Erythroblast (primary cell): Measurements from ENCODE around the gene LY86.

ENCODE experiments used
- DNase-seq, 2 experiments: peaks; one replicate each; lab custom pipeline; 2025; lab: John Stamatoyannopoulos, UW
- GATA1 ChIP-seq: IDR thresholded peaks from 2 replicates; pipeline ENCODE4 v1.6.1; 2011; ENCODE audit warnings: low read depth, mild to moderate bottlenecking, control low read depth, low read length, moderate library complexity
- POLR2A ChIP-seq: IDR thresholded peaks from 2 replicates; pipeline ENCODE4 v1.6.1; 2011; ENCODE audit warnings: mild to moderate bottlenecking, low read length

The LY86 gene

DNA sequence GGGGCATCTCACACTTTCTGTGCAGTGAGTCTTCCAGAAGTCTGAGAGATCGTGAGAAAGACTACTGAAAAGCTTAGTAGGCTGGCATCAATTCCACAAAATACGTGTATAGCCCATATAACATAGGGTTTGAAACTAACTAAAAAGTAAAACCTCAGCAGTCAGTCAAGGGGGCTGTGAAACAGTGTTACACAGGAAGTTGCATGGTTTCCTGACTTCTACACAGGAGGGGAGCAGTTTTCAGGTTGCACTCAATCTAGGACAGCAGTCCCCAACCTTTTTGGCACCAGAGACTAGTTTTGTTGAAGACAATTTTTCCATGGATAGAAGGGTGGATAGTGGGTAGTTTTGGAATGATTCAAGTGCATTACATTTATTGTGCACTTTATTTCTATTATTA is 4.7 kb upstream of the LY86 start:
- peak in 1 of 2 experiments; percentile 5 for DNase-seq
- TF ChIP-seq GATA1, result no peak

DNA sequence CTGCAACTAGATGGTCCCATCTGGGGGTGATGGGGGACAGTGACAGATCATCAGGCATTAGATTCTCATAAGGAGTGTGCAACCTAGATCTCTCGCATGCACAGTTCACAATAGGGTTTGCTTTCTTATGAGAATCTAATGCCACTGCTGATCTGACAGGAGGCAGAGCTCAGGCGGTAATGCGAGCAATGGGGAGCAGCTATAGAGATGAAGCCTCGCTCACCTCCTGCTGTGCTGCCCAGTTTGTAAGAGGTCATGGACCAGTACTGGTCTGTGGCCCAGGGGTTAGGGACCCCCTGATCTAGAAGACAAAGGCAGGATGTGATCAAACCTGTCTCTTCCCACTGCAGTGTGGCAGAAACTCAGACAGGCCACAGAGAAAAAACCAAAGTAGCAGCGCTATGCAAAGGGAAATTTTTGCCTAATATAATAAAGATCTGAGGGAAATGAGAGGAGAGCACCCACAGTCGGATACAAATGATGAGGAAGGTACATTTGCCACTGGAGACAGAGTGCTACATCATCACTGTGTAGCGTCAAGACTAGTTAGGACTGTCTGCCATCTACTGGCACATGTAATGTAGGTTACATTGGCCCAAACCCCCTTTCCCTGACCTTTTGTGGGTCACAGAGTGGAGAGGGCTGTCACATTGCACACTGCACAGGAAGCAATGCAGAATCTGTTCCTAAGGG is 4.1 kb upstream of the LY86 start:
- no peak for DNase-seq
- TF ChIP-seq GATA1, result no peak
- no peak for TF ChIP-seq POLR2A

DNA sequence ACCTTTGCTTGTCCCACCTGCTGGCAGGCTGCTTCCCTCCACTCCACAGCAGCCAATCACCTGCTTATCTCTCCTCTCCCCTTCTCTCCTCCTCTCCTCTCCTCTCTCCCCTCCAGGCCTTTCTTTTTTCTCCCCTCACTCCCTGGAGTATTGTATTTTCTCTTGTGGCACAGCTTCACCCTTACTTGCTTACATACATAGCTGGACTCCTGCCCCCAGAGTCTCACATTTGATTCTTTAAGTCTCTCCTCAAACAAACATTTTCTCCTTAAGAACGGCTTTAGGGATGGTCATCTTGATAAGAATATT is 3.6 kb upstream of the LY86 start:
- TF ChIP-seq POLR2A (no peak), GATA1 (no peak)
- DNase-seq, result no peak

DNA sequence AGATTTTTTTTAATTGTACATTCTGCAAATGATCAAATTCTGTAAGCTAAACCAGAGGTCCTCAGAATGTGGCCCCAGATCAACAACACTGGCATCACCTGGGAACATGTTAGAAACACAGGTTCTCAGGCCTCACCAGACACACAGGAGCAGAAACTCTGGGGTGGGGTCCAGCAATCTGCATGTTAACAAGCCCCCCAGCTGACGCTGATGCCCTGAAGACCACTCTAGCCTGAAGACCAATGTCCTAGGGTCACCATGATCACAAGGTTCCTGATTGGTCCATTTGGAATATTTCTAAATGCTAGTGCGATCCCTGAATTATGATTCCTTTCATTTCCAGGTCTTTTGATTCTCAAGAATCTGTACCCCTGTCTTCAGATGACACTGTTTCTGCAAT is 2.4 kb upstream of the LY86 start:
- DNase-seq, result no peak
- TF ChIP-seq GATA1 (no peak), POLR2A (no peak)

- TF ChIP-seq POLR2A (no peak), GATA1 (no peak)
- DNase-seq, result no peak
Observed at GRCh38 chr6:6586671-6587526, 1.6 kb upstream of the LY86 start.

- TF ChIP-seq POLR2A (no peak), GATA1 (no peak)
- no peak for DNase-seq
Observed at GRCh38 chr6:6587696-6588063, 840 bp upstream of the LY86 start.

- TF ChIP-seq POLR2A (no peak), GATA1 (no peak)
- DNase-seq, result no peak
Observed at GRCh38 chr6:6588924-6589709, 597 bp downstream of the LY86 start.

- no peak for DNase-seq
- TF ChIP-seq GATA1 (no peak), POLR2A (no peak)
Observed at GRCh38 chr6:6590530-6590929, 2.0 kb downstream of the LY86 start.

DNA sequence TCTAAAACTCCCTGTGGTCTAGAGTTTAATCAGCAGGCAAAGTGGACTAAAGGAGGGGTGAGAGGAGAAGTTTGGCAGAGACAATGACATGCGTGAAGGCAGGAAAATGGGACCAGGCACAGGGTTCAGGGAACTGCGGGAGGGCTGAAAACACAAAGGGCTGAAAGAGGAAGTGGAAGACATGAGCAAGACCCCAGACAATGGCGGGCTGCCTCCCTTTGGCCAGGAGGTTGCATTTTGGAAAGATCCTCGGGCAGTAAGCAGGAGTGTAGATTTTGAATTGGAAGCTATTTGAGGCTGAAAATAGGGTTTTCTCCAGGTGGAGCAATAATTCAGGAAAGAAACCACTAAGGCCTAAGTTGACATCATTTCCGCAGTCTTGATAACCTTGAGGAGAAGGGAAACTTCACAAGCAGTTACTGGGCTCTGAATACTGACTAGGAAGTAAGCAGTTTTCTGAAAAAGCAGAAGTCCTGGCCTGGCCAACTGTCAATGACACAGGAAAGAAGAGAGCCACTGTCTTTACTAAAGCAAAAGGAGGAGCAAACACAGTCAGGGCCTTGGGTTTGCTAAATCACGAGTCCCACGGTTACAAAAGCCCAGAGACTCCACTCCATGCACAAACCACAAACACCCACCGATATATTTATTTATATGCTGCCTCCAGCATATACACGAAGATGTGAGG is 3.4 kb downstream of the LY86 start:
- no peak for TF ChIP-seq GATA1
- TF ChIP-seq POLR2A, result no peak
- DNase-seq, result no peak

DNA sequence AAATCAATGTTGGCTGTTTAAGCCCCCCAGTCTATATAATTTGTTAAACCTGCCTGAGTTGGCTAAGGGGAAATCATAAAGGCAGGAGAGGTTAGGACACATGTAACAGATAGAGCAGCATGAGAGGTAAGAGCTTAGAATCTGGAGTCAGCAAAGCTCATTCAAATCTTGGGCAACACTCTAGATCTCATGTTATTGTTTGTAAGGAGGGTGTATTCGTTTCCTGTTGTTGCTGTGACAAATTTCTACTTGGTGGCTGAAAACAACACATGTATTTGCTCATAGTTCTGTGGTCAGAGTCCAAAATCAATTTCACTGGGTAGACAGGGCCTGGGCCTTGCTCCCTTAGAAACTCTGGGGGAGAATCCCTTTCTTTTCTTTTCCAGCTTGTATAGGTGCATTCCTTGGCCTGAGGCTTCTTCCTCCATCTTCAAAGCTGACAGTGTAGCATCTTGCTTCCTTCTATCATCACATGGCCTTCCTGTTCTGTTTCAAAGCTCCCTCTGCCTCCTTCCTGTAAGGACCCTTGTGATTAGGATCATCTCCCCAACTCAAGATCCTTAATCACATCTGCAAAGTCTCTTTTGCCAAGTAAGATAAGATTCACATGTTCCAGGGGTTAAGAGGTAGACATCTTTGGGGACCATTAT is 4.4 kb downstream of the LY86 start:
- no peak for TF ChIP-seq GATA1
- no peak for TF ChIP-seq POLR2A
- no peak for DNase-seq

DNA sequence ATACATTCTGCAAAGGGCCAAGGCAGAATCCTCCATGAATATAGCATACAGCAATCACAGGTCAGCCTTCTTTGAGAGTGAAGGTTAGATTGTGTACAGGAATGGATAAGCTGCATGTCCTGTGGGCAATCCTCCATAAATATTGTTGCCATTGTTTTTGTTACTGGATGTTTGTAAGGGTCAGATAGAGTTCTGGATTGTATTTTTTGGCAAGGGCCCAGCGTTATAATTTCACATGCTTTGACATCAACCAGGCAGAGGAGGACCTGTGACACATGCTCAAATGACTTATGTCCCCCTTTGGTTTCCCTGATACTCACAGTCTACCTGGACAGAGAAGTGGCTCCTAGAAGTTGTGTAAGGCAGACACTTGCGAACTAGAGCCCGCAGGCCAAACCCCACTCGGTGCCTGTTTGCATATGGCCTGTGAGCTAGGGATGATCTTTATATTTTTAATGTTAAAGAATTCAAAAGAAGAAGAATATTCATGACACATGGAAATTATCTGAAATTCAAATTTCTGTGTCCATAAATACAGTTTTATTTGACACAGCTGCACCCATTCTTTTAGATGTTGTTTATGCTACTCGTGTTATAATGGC is 5.4 kb downstream of the LY86 start:
- DNase-seq, result no peak
- TF ChIP-seq GATA1 (no peak), POLR2A (no peak)

- no peak for DNase-seq
- no peak for TF ChIP-seq GATA1
- TF ChIP-seq POLR2A, result no peak
Observed at GRCh38 chr6:6595025-6595424, 6.5 kb downstream of the LY86 start.

DNA sequence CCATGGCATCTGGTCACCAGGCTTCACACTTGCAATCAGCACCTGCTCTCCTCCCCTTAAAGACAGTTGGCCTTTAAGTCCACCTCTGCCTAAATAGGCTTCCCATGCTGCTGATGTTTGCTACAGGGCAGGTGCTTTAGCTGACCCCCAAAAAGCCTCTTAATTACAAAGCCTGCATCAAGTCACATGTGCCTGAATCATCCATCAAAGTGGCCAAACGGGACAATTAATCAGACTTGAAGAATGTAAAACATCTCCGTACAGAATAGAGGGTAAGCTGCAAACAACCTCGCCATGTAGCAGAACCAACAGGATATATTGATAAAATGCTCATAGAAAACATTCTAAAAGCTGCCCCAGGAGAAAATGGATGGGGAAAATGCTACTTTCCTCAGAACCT is 7.4 kb downstream of the LY86 start:
- TF ChIP-seq GATA1, result no peak
- no peak for TF ChIP-seq POLR2A
- DNase-seq, result no peak
